Jurkat, Clone E6-1 (cell line): ENCODE measurements around the gene SLC30A10.
"Not testable (repeated sequence)": the region's sequence is repeated elsewhere in the genome, so short reads cannot be mapped to it uniquely, and the experiment has no call there.

Experiments used
- DNase-seq: peaks from one replicate; pipeline ENCODE4 v3.0.0-alpha.2; 2011; ENCODE audit warnings: low read depth, low spot score
- H3K4me3 ChIP-seq: 2 replicates; pipeline ENCODE4 v1.5.1; 2011; ENCODE audit warnings: mild to moderate bottlenecking, low read length, control low read depth, moderate library complexity

The SLC30A10 gene

GRCh38 chr1:219933763-219934162, 5.4 kb upstream of the SLC30A10 start:
- not testable (repeated sequence) for H3K4me3 ChIP-seq, DNase-seq

- DNase-seq = no peak
- no peak overlapping the region for H3K4me3 ChIP-seq
Observed at GRCh38 chr1:219931033-219931432, 2.7 kb upstream of the SLC30A10 start.

- no peak overlapping the region for H3K4me3 ChIP-seq
- DNase-seq = no peak
Observed at GRCh38 chr1:219928791-219929118, 398 bp upstream of the SLC30A10 start.

GRCh38 chr1:219927298-219927955, 930 bp downstream of the SLC30A10 start:
- H3K4me3 ChIP-seq = no peak overlapping the region

GRCh38 chr1:219926363-219926998, 1.9 kb downstream of the SLC30A10 start:
- no peak for DNase-seq
- no peak overlapping the region for H3K4me3 ChIP-seq

More at GRCh38 chr1:219927298-219927955, 930 bp downstream of the SLC30A10 start:
- DNase-seq = no peak

- H3K4me3 ChIP-seq = no peak overlapping the region
- DNase-seq = no peak
Observed at GRCh38 chr1:219924342-219924741, 4.0 kb downstream of the SLC30A10 start.

GRCh38 chr1:219917851-219918466, 10.4 kb downstream of the SLC30A10 start:
- no peak overlapping the region for H3K4me3 ChIP-seq
- DNase-seq = no peak

- H3K4me3 ChIP-seq = no peak overlapping the region
- DNase-seq = no peak
Observed at GRCh38 chr1:219917281-219917680, 11.1 kb downstream of the SLC30A10 start.

- H3K4me3 ChIP-seq = no peak overlapping the region
- DNase-seq = no peak
Observed at GRCh38 chr1:219916257-219916656, 12.1 kb downstream of the SLC30A10 start.

GRCh38 chr1:219913005-219913770, 15.2 kb downstream of the SLC30A10 start:
- H3K4me3 ChIP-seq = no peak overlapping the region
- no peak for DNase-seq

GRCh38 chr1:219910716-219911115, 17.6 kb downstream of the SLC30A10 start:
- no peak for DNase-seq
- H3K4me3 ChIP-seq = no peak overlapping the region

GRCh38 chr1:219909476-219909875, 18.9 kb downstream of the SLC30A10 start:
- no peak overlapping the region for H3K4me3 ChIP-seq
- no peak for DNase-seq

- no peak overlapping the region for H3K4me3 ChIP-seq
- DNase-seq = no peak
Observed at GRCh38 chr1:219908170-219908569, 20.2 kb downstream of the SLC30A10 start.

- no peak for DNase-seq
- no peak overlapping the region for H3K4me3 ChIP-seq
Observed at GRCh38 chr1:219907772-219908070, 20.6 kb downstream of the SLC30A10 start.

- no peak for DNase-seq
- H3K4me3 ChIP-seq = no peak overlapping the region
Observed at GRCh38 chr1:219906924-219907771, 21.2 kb downstream of the SLC30A10 start.

GRCh38 chr1:219906565-219906923, 21.8 kb downstream of the SLC30A10 start:
- DNase-seq, H3K4me3 ChIP-seq: not testable (repeated sequence)

- no peak overlapping the region for H3K4me3 ChIP-seq
- no peak for DNase-seq
Observed at GRCh38 chr1:219905524-219905923, 22.8 kb downstream of the SLC30A10 start.

- H3K4me3 ChIP-seq = no peak overlapping the region
- no peak for DNase-seq
Observed at GRCh38 chr1:219904934-219905333, 23.4 kb downstream of the SLC30A10 start.

GRCh38 chr1:219903353-219903871, 24.9 kb downstream of the SLC30A10 start:
- DNase-seq = no peak
- no peak overlapping the region for H3K4me3 ChIP-seq
